HEK293T (cell line): ENCODE data around the gene MANBA.

Source experiments
- ARNT ChIP-seq: fragments of 450-650 bp; IDR thresholded peaks from 2 replicates; pipeline ENCODE4 v1.6.1; 2017; ENCODE audit warnings: mild to moderate bottlenecking
- BHLHE40 ChIP-seq: fragments of 450-650 bp; IDR thresholded peaks from 2 replicates; pipeline ENCODE4 v1.6.1; 2016; ENCODE audit warnings: mild to moderate bottlenecking, moderate library complexity, borderline replicate concordance
- FOXA1 ChIP-seq: fragments of 450-650 bp; IDR thresholded peaks from 2 replicates; pipeline ENCODE4 v1.6.1; 2016; ENCODE audit warnings: mild to moderate bottlenecking
- FOXM1 ChIP-seq: fragments of 450-650 bp; IDR thresholded peaks from 2 replicates; pipeline ENCODE4 v1.6.1; 2017; ENCODE audit warnings: mild to moderate bottlenecking, borderline replicate concordance
- SP1 ChIP-seq: fragments of 450-650 bp; IDR thresholded peaks from 2 replicates; pipeline ENCODE4 v1.6.1; 2017
- SUZ12 ChIP-seq: fragments of 450-650 bp; IDR thresholded peaks from 2 replicates; pipeline ENCODE4 v1.6.1; 2016; ENCODE audit warnings: mild to moderate bottlenecking
- TARDBP ChIP-seq: fragments of 450-650 bp; IDR thresholded peaks from 2 replicates; pipeline ENCODE4 v1.6.1; 2016

DNA sequence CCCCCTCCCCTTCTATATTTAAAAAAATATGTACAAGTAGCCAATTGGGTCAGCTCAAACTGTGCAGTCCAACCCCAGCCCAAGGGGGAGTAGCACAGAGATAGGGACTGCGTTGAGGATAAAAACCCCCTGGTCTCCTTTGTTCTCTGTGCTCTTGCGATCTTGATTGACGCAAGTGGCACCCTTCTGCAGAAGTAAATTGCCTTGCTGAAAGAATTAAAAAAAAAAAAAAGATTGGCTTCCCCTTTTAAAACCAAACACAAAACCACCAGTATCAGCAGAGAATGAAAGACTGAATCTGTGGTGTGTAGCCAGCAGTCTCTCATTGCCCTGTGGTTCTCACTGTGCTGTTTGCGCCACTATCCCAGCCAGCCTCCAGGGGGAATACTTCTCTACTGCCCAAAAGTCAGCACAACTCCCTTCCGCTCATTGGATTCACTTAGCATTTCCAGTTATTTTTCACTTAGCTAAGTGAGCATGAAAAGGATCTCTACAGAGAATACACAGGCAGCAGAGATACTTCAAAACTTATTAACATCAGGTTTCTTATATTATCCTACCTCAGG is 29.7 kb downstream of the MANBA start:
- no peak for TF ChIP-seq ARNT
- TF ChIP-seq SP1 = no peak
- TF ChIP-seq TARDBP = no peak
- TF ChIP-seq FOXA1 = no peak
- no peak for TF ChIP-seq SUZ12
- TF ChIP-seq FOXM1 = no peak
- no peak for TF ChIP-seq BHLHE40
